Glomerular visceral epithelial cell (primary cell): Measurements from ENCODE around the gene LTF.
"Not testable (repeated sequence)": the region's sequence is repeated elsewhere in the genome, so short reads cannot be mapped to it uniquely, and the experiment has no call there.

Experiments used
- DNase-seq: peaks from one replicate; pipeline ENCODE4 v3.0.0-alpha.2; 2016; ENCODE audit errors: extremely low spot score

LTF gene

DNA sequence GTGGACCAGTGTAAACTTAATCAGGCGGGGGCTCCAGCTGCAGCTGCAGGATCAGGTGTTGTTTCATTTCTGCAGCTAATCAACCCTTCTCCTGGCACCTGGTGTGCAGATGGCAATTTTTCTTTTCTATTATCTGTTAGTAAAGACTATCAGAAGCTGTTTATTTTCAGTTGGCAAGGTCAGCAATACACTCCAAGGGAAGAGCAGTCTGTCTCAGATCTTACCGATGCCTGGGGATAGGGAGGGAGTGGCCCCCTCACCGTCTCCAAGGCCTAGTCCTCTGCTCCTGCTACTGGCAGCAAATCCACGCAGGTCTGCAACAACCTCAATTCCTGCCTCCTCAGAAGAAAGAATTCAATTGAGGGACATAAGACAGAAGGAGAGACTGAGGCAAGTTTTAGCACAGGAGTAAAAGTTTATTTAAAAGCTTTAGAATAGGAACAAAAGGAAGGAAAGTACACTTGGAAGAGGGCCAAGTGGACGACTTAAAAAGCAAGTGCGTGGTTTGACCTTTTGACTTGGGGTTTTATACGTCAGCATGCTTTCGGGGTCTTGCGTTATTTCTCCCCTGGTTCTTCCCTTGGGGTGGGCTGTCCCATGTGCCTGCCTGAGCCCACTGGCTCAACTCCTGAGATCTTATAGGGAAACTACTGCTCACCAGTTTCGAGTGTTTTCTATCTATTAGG, 48.4 kb downstream of the LTF start:
- DNase-seq: no peak

DNA sequence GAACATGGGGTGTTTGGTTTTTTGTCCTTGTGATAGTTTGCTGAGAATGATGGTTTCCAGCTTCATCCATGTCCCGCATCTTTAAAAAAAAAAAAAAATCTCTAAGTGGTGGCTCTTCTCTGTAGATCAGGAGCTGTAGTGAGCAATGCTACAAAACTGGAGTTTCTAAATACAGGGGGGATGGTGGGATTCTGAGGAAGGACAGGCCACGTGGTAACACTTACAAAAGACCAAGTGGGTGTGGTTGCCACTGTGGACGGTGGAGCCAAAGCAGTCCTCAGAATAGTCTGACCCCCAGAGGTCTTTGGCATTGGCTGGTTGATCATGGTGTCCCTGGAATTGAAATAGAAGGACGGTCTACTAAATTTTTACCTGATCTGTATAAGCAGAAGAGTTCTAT, 50.0 kb downstream of the LTF start:
- DNase-seq: no peak

- no peak for DNase-seq
Observed at GRCh38 chr3:46413951-46414350, 50.8 kb downstream of the LTF start.

DNA sequence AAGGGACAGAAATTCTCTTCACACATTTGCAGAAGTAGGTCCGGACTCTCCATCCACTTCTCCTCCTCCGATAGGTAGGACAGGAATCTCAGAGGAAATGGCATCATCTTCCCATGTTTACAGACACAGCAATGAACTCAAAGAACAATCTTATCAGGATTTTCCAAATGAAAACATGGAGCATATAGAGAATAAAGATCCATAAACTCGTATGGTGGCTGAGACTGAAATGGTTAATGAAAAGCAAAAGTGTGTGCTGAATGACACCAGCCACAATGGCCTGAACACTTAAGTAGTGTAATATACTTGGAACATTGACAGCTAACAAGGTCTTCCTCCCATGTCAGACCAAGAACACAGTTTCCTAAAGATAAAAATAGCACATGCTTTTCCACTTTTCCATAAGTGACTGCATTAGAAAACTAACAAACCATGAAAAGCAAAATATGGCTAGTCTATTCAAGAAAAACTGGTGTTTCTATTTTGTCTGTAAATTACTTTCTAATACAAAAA, 51.9 kb downstream of the LTF start:
- DNase-seq: no peak

- no peak for DNase-seq
Observed at GRCh38 chr3:46411271-46411670, 53.4 kb downstream of the LTF start.

DNA sequence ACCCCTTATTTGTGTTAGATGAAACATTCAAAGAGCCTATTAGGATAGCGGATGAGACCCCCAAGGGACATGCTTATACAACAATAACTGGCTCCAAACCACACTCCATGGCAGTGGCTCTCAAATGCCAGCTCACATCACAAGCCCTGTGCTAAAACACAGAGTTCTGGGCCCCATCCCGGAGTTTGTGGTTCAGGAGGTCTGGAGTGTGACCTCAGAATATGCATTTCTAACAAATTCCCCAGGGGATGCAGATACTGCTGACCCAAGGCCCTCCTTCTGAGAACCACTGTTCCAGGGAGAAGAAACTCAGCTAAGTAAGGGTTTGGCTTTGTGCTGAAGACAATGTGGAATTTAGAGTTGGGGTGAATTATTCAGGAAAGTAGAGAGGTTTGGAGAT, 54.0 kb downstream of the LTF start:
- DNase-seq: no peak

DNA sequence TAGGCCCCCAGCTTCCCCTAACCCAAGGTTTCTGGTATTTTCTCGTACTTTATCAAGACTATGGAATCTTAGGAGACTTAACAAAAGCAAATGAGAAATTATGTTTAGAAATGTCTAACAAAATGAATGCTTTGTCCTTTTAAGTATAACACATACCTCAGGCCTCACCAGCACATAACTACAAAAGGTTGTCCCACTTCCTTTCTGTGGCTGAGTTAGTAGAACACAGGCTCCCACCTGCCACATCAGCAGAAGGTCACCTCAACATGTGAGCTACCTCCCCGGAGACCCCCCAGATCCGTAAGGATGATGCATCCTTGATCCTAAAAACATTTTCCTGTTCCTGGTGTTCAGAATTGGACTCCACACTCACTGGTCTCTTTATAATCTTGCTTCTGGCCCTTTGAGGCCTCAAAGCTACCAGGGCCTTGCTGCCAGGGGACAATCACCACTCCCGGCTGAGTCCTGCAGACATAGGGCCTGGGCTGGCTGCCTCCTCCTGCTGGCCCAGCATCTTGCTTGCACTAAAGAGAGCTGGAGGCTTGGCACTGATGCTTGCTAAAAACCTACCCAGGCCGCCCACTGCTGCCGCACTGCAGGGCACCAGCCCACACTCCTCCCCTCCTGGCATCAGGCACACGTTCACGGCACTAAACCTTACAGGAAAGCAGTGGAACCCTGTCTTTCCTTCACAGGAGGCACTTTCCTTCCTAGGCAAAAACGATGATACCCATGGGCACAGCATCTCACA, 54.8 kb downstream of the LTF start:
- no peak for DNase-seq

GRCh38 chr3:46408853-46409252, 55.9 kb downstream of the LTF start:
- DNase-seq: no peak

GRCh38 chr3:46407970-46408369, 56.7 kb downstream of the LTF start:
- DNase-seq: no peak

- no peak for DNase-seq
Observed at GRCh38 chr3:46406788-46407611, 57.7 kb downstream of the LTF start, which contains the start of the genes CCR5AS and CCRL2. TSS of gene CCR5AS (minus strand) at chr3:46407066. TSS of gene CCRL2 (plus strand) at chr3:46407259. CDS start at chr3:46408080, 821 bp downstream.

GRCh38 chr3:46406443-46406787, 58.3 kb downstream of the LTF start:
- DNase-seq: no peak

GRCh38 chr3:46405301-46406019, 59.2 kb downstream of the LTF start:
- no peak for DNase-seq

GRCh38 chr3:46402902-46403301, 61.8 kb downstream of the LTF start:
- not testable (repeated sequence) for DNase-seq

- DNase-seq: no peak
Observed at GRCh38 chr3:46401579-46401978, 63.1 kb downstream of the LTF start.

DNA sequence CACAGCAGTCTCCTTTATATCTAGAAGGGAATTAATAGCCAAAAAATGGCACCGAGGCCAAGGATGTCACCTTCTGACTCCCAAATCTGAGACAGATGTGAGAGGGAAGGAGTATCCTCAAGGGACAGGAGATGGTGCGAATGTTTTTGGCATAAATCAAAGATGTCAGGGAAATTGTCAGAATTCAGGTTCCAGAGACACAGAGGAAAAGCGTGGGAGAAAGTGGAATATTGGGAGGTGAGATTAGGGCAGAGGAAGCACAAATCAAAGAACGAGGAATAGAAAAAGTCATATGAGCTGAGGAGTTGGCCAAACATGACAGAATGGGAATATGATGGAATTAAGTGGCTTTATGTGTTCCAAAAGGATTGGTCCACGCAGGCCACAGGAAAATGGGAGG, 63.9 kb downstream of the LTF start:
- no peak for DNase-seq

DNA sequence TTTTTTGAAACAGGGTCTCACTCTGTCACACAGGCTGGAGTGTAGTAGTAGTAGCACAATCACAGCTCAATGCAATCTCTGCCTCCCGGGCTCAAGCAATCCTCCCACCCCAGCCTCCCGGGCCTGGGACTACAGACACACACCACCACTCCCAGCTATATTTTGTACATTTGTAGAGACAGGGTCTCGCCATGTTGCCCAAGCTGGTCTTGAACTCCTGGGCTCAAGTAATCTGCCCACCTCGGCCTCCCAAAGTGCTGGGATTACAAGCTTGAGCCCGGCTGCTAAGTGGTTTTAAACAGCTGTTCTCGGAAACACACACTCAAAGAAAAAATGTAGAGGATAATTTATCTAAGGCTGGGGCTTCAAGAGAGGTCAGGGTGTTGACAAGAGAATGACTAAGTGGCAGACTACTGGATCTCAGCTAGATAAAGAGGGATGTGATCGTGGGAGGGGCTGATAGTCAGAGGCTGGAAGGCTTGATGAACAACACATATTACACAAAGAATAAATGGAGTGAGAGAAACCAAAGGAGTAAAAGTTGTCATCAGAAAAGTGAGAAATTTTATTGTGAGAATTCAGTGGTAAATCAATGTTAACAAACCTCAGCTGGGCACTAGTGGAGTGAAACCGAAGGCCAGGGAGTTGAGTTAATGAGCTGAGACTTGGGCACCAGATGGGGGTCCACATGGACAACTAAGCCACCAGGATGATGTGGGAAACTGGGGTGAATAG, 64.5 kb downstream of the LTF start:
- no peak for DNase-seq

GRCh38 chr3:46399557-46399956, 65.1 kb downstream of the LTF start:
- DNase-seq: no peak

DNA sequence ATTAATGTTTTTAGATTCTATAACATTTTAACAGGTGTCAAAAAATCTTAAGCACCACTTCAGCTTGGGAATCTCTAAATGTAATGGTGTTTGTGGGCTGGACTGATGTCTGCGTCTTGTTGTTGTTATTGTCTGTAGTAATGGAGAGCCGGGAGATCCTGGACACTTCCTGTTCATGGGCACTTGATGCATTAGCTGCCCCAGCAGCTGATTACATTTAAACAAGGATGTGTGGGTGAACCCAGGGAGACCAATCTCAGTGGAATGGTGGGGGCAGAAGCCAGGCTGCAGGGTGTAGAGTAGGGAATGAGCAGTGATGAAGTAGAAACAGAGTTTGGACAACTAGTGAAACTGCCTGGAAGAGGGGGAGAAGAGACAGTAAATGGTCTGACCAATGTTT, 65.6 kb downstream of the LTF start:
- DNase-seq: no peak

GRCh38 chr3:46398186-46398955, 66.3 kb downstream of the LTF start:
- no peak for DNase-seq

DNA sequence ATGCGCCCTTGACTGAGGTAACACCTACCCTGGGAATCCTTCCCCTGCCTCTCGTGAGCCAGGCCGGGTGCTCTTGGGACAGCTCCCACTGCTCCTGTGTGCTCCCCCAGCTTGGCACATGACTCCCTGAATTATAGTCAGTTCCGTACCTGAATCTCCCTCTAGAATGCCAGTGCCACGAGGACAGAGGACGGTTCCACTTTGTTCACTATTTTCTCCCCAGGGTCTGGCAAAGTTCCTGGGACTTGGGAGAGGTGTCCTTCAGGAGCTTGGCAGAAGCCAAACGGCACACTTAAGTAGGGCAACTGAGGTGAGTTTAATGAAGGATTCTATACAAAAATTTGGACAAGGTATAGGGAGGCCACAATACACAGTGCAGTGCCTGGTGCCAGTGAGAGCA, 67.6 kb downstream of the LTF start:
- no peak for DNase-seq
